HepG2 (cell line): ENCODE data around the gene SLC25A25. TPM values are rescaled to one million over a fixed set of nuclear protein-coding genes. Genes with fewer than 3 reads are reported as not detected.

Experiments used
- CC2D1A ChIP-seq: sonication (generic); formaldehyde crosslinking; IDR thresholded peaks from 2 replicates; pipeline ENCODE4 v1.8.1; 2023; ENCODE audit warnings: mild to moderate bottlenecking, missing genetic modification reagents
- FIP1L1 ChIP-seq: fragments of 200-400 bp; formaldehyde crosslinking; IDR thresholded peaks from 2 replicates; pipeline ENCODE4 v1.6.1; 2018; ENCODE audit warnings: low read depth, mild to moderate bottlenecking, low read length, moderate library complexity, borderline replicate concordance; ENCODE audit not compliant: insufficient read depth
- GPN1 ChIP-seq: sonication (generic); formaldehyde crosslinking; IDR thresholded peaks from 2 replicates; pipeline ENCODE4 v1.5.1; 2020; ENCODE audit warnings: missing genetic modification reagents, borderline replicate concordance
- KLF15 ChIP-seq: sonication (generic); formaldehyde crosslinking; IDR thresholded peaks from 2 replicates; pipeline ENCODE4 v1.8.1; 2023; ENCODE audit warnings: borderline replicate concordance, mild to moderate bottlenecking, inconsistent platforms, missing genetic modification reagents, mixed read lengths
- KMT2A ChIP-seq: sonication (generic); formaldehyde crosslinking; IDR thresholded peaks from 2 replicates; pipeline ENCODE4 v1.4.0; 2020; ENCODE audit warnings: missing genetic modification reagents
- MXD3 ChIP-seq: IDR thresholded peaks from 2 replicates; pipeline ENCODE4 v1.6.1; 2016; ENCODE audit warnings: mild to moderate bottlenecking, missing biosample characterization, missing genetic modification reagents
- NR0B2 ChIP-seq: sonication (generic); formaldehyde crosslinking; IDR thresholded peaks from 2 replicates; pipeline ENCODE4 v1.4.0; 2020; ENCODE audit warnings: mild to moderate bottlenecking, missing genetic modification reagents
- ONECUT2 ChIP-seq: sonication (generic); formaldehyde crosslinking; IDR thresholded peaks from 2 replicates; pipeline ENCODE4 v1.4.0; 2020; ENCODE audit warnings: missing genetic modification reagents
- POGK ChIP-seq: sonication (generic); formaldehyde crosslinking; conservative IDR thresholded peaks from 2 replicates; pipeline ENCODE4 v1.8.0; 2022; ENCODE audit warnings: mild to moderate bottlenecking, moderate library complexity, missing genetic modification reagents
- THRA ChIP-seq: sonication (generic); formaldehyde crosslinking; IDR thresholded peaks from 2 replicates; pipeline ENCODE4 v1.4.0; 2020; ENCODE audit warnings: missing genetic modification reagents, borderline replicate concordance
- U2AF1 ChIP-seq: fragments of 200-400 bp; formaldehyde crosslinking; optimal IDR thresholded peaks from 2 replicates; pipeline ENCODE3; 2017; ENCODE audit warnings: mild to moderate bottlenecking, low read depth, low read length
- ZBTB49 ChIP-seq: sonication (generic); formaldehyde crosslinking; IDR thresholded peaks from 2 replicates; pipeline ENCODE4 v1.4.0; 2020; ENCODE audit warnings: missing genetic modification reagents, borderline replicate concordance
- ZFP62 ChIP-seq: sonication (generic); formaldehyde crosslinking; IDR thresholded peaks from 2 replicates; pipeline ENCODE4 v1.4.0; 2020; ENCODE audit warnings: missing genetic modification reagents
- ZNF432 ChIP-seq: sonication (generic); formaldehyde crosslinking; IDR thresholded peaks from 2 replicates; pipeline ENCODE4 v1.5.0; 2020; ENCODE audit warnings: missing genetic modification reagents, mild to moderate bottlenecking, borderline replicate concordance
- polyA plus RNA-seq, 8 experiments: library from polyadenylated mRNA; depleted of rRNA in 3 of 8; stranded (reverse) in 7 of 8; unstranded in 1 of 8; fragments of >200 nt; fragmentation: Illumina TruSeq in 4 of 8; extraction: Trizol in 4 of 8; gene quantifications; 2 replicates each; pipeline versions ENCODE4 v1.2.1 to v1.2.3, GENCODE V29; 2011 to 2016; ENCODE audit warnings: low read depth in 4 of 8, missing spikeins in 1 of 8, mixed read lengths in 1 of 8; ENCODE audit not compliant: insufficient read depth in 1 of 8
- total RNA-seq, 5 experiments: library from RNA; depleted of rRNA; stranded (reverse); fragments of >200 nt; fragmentation: Illumina TruSeq; extraction: Trizol; gene quantifications; 2 replicates each; pipeline ENCODE4 v1.2.3, GENCODE V29; 2016; ENCODE audit warnings: low read depth in 1 of 5

Gene SLC25A25
- total and polyA plus RNA-seq, 2 of the 13 experiments (the other 11 are each of a cell fraction or from before 2014, with no cell fraction given) = 10.5 to 24.8 TPM

- no peak for TF ChIP-seq ZBTB49
- TF ChIP-seq ONECUT2 (CRISPR knock-in tag) = no peak
- no peak for TF ChIP-seq FIP1L1
- TF ChIP-seq ZNF432 (CRISPR knock-in tag) = no peak
- TF ChIP-seq MXD3 (CRISPR knock-in tag) = no peak
- TF ChIP-seq THRA (CRISPR knock-in tag) = peak; percentile 46; the same call in 1 of the 2 replicates
- TF ChIP-seq ZFP62 (CRISPR knock-in tag) = no peak
- no peak for TF ChIP-seq U2AF1
- TF ChIP-seq NR0B2 = no peak
- no peak for TF ChIP-seq CC2D1A (CRISPR knock-in tag)
- no peak for TF ChIP-seq POGK
- no peak for TF ChIP-seq GPN1 (CRISPR knock-in tag)
- TF ChIP-seq KMT2A (CRISPR knock-in tag) = no peak
- TF ChIP-seq KLF15 (CRISPR knock-in tag) = no peak
Observed at GRCh38 chr9:128101231-128101661, 33.2 kb downstream of the SLC25A25 start (continued).
